Measurements from ENCODE around the gene MTERF4. TPM values are rescaled to one million over a fixed set of nuclear protein-coding genes. Genes with fewer than 3 reads are reported as not detected.

The MTERF4 gene
- total and polyA plus RNA-seq, 2 of the 8 experiments (the other 6 are each of a cell fraction or from before 2014, with no cell fraction given), result 25.9 to 28.5 TPM

- no peak for FAIRE-seq
- Histone ChIP-seq H2AK5ac (ENCODE audit: low read depth, low read length) (no peak overlapping the region), H2BK5ac (ENCODE audit: low read depth, low read length) (no peak overlapping the region), H3K56ac (replicated peaks; ENCODE audit: insufficient read length, low read depth, low read length) (no peak overlapping the region), H3K36me3 (ENCODE audit: control insufficient read depth in 2 of 4, insufficient read depth in 4 of 4, low read length in 3 of 4) (peaks cover 6 to 35% (median 20%) of the 10 kb centered on the region in 4 experiments; a peak in 7 of 8 replicates), H4K8ac (ENCODE audit: extremely low read depth, insufficient read depth, low read length) (no peak overlapping the region), H3K4me2 (ENCODE audit: insufficient read depth in 1 of 2, low read depth in 2 of 2, low read length in 2 of 2) (no peak overlapping the region), H2BK15ac (ENCODE audit: low read length) (no peak overlapping the region), H3K79me1 (ENCODE audit: low read depth, low read length) (no peaks in the 10 kb centered on the region; the same call in 1 of the 2 replicates), H4K91ac (replicated peaks; ENCODE audit: insufficient read length, low read length) (no peak overlapping the region), H2AFZ (ENCODE audit: low read length) (no peak overlapping the region), H2BK20ac (ENCODE audit: low read length) (no peak overlapping the region), H2BK12ac (ENCODE audit: low read depth, low read length) (no peak overlapping the region), H3K9ac (replicated peaks in 1 of 4; ENCODE audit: extremely low read depth in 1 of 4, low read depth in 3 of 4, low read length in 3 of 4) (no peak overlapping the region), H3K4me3 (ENCODE audit: extremely low read depth in 1 of 4, insufficient read depth in 2 of 4, low read depth in 3 of 4, low read length in 4 of 4) (no peak overlapping the region), H4K5ac (ENCODE audit: insufficient read length, low read depth, low read length) (no peak overlapping the region), H3K18ac (ENCODE audit: extremely low read depth, low read length) (no peak overlapping the region), H3K23me2 (ENCODE audit: low read depth, low read length) (no peaks in the 10 kb centered on the region), H3K9me3 (ENCODE audit: insufficient read depth in 2 of 2, low read depth in 1 of 2, low read length in 1 of 2) (no peaks in the 10 kb centered on the region), H3K23ac (ENCODE audit: insufficient read length) (no peak overlapping the region), H3K27ac (ENCODE audit: low read depth, low read length) (no peak overlapping the region), H3K4ac (replicated peaks; ENCODE audit: insufficient read length, low read depth, low read length) (no peak overlapping the region), H3K79me2 (ENCODE audit: control insufficient read depth in 1 of 2, insufficient read depth in 2 of 2, low read length in 2 of 2) (no peaks in the 10 kb centered on the region), H4K20me1 (replicated peaks in 1 of 2; ENCODE audit: control insufficient read depth in 1 of 2, insufficient read depth in 2 of 2, low read length in 2 of 2) (peaks cover 0 to 9% of the 10 kb centered on the region in 2 experiments), H3K14ac (ENCODE audit: insufficient read length) (no peak overlapping the region), H2BK120ac (replicated peaks; ENCODE audit: low read depth, low read length) (no peak overlapping the region), H3K27me3 (replicated peaks in 1 of 4; ENCODE audit: control insufficient read depth in 3 of 4, extremely low read depth in 1 of 4, insufficient read depth in 3 of 4, low read length in 3 of 4) (no peaks in the 10 kb centered on the region), H3K4me1 (replicated peaks in 1 of 4; ENCODE audit: control insufficient read depth in 3 of 4, insufficient read depth in 4 of 4, low read length in 3 of 4) (no peaks in the 10 kb centered on the region)
- no peak for DNase-seq (ENCODE audit: low read depth in 1 of 2, low spot score in 2 of 2)
- ChIA-PET CTCF (ENCODE audit: partially characterized antibody) (interaction anchor here (1.2 kb wide), 1 partner anchor 81 kb away, joined by 3 read pairs; no protein-coding TSS in a partner anchor), POLR2A (ENCODE audit: partially characterized antibody) (interaction anchor here (0.6 to 1.3 kb wide), 2 partner anchors 34 to 88 kb away, joined by 3 read pairs; partner anchors contain the start of gene MTERF4)
- WGBS, 2 experiments (ENCODE audit: extremely low coverage in 1 of 2, insufficient coverage in 1 of 2, insufficient read length in 1 of 2, insufficient replicate concordance in 2 of 2, low coverage in 1 of 2, low lambda C conversion rate in 2 of 2, missing lambda C conversion rate in 1 of 2), result 88% methylated on average over 9 of the region's 9 CpGs; no CpG with 5 or more reads in 1 of the 2 experiments
- TF ChIP-seq POLR2A (IDR thresholded peaks at IDR 0.05; ENCODE audit: control extremely low read depth in 1 of 2, low read depth in 2 of 2, low read length in 2 of 2) (no peak), SAP30 (IDR thresholded peaks at IDR 0.05; ENCODE audit: insufficient read depth, insufficient replicate concordance, low read length) (no peak), BACH1 (IDR thresholded peaks at IDR 0.05; ENCODE audit: low read length) (no peak), SP4 (IDR thresholded peaks at IDR 0.05; ENCODE audit: low read length) (no peak), RNF2 (IDR thresholded peaks at IDR 0.05; ENCODE audit: borderline replicate concordance, low read depth, low read length, missing control alignments, poor library complexity, severe bottlenecking) (no peak), CHD1 (IDR thresholded peaks at IDR 0.05; ENCODE audit: low read depth, low read length) (no peak), SIRT6 (IDR thresholded peaks at IDR 0.05; ENCODE audit: low read length) (no peak)
- TF ChIP-seq, protein P1, sequence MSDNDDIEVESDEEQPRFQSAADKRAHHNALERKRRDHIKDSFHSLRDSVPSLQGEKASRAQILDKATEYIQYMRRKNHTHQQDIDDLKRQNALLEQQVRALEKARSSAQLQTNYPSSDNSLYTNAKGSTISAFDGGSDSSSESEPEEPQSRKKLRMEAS (IDR thresholded peaks at IDR 0.05), result no peak
Measured at GRCh38 chr2:241135737-241136136, 33.6 kb upstream of the MTERF4 start.

Measured in H1 (cell line).